ENCODE measurements around the gene RNFT2.
"Not testable (repeated sequence)": the region's sequence is repeated elsewhere in the genome, so short reads cannot be mapped to it uniquely, and the experiment has no call there.

The RNFT2 gene

GRCh38 chr12:116779597-116779996 lies 41.5 kb downstream of the RNFT2 start:
- no peak overlapping the region for H3K4me3 ChIP-seq (ENCODE audit: low read depth, low read length)
- no peak for DNase-seq (ENCODE audit: low read depth)

DNA sequence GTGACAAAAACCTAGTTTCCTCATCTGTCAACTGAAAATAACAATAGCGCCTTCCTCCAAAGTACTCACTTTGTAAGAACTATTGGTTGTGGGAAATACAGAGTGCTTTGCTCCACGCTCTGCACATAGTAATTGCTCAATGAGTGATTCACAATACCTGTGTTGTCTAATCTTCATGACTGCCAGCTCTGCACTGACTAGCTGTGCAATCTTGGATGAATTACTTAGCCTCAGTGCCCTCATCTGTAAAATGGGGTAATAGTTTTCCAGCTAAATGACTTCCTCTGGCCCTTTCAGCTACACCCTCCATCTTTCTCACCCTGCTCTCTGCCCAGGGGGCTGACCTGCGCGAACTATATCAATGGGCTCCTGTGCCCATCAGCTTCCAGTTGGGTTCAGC lies 42.8 kb downstream of the RNFT2 start:
- H3K4me3 ChIP-seq (ENCODE audit: low read depth, low read length) = no peak overlapping the region
- no peak for DNase-seq (ENCODE audit: low read depth)

DNA sequence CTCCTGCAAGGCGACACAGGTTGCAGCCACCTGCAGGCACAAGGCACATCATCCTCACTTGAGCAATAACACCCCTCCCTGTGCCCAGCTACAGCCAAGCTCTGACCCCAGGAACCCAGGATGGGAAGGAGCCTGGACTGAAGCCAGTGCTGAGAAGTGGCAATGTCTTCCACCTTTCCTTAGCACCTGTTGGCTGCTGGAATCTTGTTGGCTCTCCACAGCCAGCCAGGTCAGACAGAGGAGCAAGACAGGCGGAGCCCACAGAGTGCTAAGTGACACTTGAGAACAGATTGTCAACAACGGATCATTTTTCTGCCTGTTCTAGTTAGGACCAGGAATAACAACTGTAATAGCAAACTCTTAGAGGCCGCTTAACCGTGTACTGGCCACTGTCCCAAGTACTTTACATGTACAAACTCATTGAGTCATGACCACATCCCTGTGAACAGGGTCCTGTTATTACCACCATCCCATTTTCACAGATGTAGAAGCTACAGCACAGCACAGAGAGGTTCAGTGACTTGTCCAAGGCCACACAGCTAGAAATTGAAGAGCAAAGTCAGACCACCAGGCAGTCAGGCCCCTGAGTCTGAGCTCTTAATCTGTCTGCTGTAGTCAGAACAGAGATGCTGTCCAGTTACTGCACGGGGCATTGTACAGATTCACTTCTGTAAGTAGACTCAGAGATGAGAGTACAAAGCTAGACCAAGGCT lies 45.6 kb downstream of the RNFT2 start:
- DNase-seq (ENCODE audit: low read depth) = no peak
- no peak overlapping the region for H3K4me3 ChIP-seq (ENCODE audit: low read depth, low read length)

DNA sequence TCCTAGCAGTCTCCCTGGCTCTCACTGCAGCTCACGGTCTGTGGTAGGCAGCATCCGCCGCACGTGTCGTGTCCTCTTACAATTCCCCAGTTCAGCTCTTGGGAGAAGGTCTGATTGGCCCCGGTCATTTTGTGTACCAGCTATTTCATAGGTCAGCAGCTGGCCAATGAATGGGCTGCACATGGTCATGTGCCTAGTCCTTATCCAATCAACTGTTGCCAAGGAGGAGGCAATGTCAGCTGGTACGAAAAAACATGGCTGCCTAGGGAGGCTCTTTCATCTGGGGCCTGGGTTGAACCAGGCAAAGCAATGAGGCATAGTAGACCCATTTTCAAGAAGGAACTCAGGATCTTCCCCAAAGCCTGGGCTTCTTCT lies 46.1 kb downstream of the RNFT2 start:
- no peak for DNase-seq (ENCODE audit: low read depth)
- no peak overlapping the region for H3K4me3 ChIP-seq (ENCODE audit: low read depth, low read length)

DNA sequence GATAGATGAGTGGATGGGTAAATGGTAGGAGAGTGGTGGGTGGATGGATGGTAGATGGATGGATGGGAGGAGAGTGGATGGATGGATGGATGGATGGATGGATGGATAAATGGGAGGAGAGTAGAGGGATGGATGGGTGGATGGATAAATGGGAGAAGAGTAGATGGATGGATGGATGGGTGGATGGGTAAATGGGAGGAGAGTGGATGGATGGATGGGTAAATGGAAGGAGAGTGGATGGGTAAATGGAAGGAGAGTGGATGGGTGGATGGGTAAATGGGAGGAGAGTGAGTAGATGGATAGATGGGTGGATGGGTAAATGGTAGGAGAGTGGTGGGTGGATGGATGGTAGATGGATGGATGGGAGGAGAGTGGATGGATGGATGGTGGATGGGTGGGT lies 51.4 kb downstream of the RNFT2 start:
- not testable (repeated sequence) for H3K4me3 ChIP-seq (ENCODE audit: low read depth, low read length); DNase-seq (ENCODE audit: low read depth)

DNA sequence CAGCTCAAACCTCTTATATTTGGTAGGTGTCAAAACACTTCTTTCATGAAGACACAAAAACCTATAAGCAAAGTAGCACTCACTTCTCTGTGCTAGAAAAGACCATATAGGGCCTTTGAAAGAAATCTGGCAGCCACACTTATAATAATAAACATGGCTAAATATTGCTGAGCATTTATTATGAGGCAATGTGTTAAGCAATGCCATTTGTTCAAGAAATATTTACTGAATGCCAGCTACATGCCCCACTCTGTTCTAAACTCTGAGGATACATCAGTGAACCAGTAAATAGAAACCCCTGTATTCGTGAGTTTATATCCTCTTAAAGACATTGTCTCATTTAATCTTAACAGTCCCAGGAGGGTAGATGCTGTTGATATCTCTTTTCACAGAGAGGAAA lies 52.0 kb downstream of the RNFT2 start:
- DNase-seq (ENCODE audit: low read depth) = no peak
- no peak overlapping the region for H3K4me3 ChIP-seq (ENCODE audit: low read depth, low read length)

DNA sequence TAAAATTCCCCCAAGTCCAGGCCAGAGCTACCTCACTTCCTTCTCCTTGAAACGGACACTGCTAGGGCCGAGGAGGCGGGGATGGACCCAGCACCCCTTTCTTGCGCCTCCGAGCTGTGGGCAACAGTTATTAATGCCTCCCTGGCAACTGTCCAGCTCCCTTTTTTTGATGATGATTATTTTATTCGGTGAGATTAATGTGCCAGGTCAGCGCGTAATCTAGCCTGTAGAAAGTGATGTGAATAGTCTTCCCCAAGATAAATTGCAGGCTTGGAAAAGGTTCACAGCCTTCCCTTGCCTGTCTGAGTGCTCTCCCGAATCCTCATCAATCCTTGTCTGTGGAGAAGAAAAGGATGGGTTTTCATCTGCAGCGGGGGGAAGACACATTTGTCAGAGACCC lies 54.3 kb downstream of the RNFT2 start:
- H3K4me3 ChIP-seq (ENCODE audit: low read depth, low read length) = no peak overlapping the region
- DNase-seq (ENCODE audit: low read depth) = no peak

DNA sequence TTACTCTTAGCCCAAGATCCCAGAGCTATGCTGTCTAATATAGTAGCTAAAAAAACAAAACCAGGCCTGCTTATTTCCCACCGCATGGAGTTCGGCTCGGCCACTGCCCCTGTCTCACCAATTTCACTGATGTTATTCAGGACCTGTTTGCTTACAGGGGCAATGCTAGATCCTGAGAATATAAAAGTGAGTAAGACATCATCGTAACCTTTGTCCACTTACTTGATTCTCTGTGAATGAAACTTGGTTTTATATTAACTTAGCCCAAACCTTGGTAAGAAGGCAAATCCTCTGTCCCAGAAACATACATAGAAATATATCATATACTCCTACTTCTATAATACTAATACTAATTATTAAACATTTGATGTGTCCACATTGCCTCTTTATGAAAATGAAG lies 56.6 kb downstream of the RNFT2 start:
- no peak for DNase-seq (ENCODE audit: low read depth)

DNA sequence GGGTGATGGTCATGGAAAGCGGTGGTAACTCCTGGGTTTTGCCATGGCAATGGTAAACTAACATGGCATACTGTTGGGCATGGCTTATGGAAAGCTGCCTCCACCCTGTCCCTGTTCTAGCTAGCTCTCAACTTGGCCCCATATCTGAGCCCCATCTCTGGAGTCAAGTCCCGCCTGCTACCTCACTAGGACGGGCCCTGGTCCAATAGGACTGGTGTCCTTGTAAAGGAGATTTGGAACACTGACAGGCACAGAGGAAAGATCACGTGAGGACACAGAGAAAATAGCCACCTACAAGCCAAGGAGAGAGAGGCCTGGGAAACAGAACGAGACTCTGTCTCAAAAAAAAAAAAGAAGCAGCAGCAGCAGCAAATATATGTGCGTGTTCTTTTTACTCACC lies 59.8 kb downstream of the RNFT2 start:
- H3K4me3 ChIP-seq (ENCODE audit: low read depth, low read length) = no peak overlapping the region
- DNase-seq (ENCODE audit: low read depth) = no peak

More for the DNA sequence above, 56.6 kb downstream of the RNFT2 start:
- no peak overlapping the region for H3K4me3 ChIP-seq (ENCODE audit: low read depth, low read length)

DNA sequence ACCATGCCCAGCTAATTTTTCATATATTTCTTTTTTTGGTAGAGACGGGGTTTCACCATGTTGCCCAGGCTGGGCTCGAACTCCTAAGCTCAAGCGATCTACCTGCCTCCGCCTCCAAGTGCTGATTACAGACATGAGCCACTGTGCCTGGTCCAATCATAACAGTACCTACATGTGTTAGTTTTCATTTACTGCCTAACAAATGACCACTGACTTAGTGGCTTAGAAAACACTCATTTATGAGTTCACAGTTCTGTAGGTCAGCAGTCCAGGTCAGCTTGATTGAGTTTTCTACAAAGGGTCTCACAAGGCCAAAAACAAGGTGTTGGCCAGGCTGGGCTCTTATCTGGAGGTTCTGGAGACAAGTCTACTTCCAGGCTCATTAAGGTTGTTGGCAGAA lies 60.6 kb downstream of the RNFT2 start:
- no peak for DNase-seq (ENCODE audit: low read depth)
- no peak overlapping the region for H3K4me3 ChIP-seq (ENCODE audit: low read depth, low read length)

DNA sequence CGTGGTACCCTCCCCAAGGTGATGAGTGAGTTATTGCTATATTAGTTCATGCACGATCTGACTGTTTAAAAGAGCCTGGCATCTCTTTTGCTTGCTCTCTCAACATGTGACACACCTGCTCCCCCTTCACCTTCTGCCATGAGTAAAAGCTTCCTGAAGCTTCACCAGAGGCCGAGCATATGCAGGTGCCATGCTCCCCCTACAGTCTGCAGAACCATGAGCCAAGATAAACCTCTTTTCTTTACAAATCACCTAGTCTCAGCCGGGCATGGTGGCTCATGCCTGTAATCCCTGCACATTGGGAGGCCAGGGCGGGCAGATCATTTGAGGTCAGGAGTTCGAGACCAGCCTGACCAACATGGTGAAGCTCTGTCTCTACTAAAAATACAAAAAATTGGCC lies 61.8 kb downstream of the RNFT2 start:
- DNase-seq (ENCODE audit: low read depth) = no peak
- H3K4me3 ChIP-seq (ENCODE audit: low read depth, low read length) = no peak overlapping the region

GRCh38 chr12:116800918-116801317 lies 62.8 kb downstream of the RNFT2 start:
- H3K4me3 ChIP-seq (ENCODE audit: low read depth, low read length) = no peak overlapping the region
- no peak for DNase-seq (ENCODE audit: low read depth)

- no peak for DNase-seq (ENCODE audit: low read depth)
- no peak overlapping the region for H3K4me3 ChIP-seq (ENCODE audit: low read depth, low read length)
These were observed 63.9 kb downstream of the RNFT2 start for GRCh38 chr12:116802018-116802417.

GRCh38 chr12:116803013-116803736 lies 65.1 kb downstream of the RNFT2 start:
- no peak overlapping the region for H3K4me3 ChIP-seq (ENCODE audit: low read depth, low read length)
- no peak for DNase-seq (ENCODE audit: low read depth)

GRCh38 chr12:116804051-116804450 lies 65.9 kb downstream of the RNFT2 start:
- no peak for DNase-seq (ENCODE audit: low read depth)
- no peak overlapping the region for H3K4me3 ChIP-seq (ENCODE audit: low read depth, low read length)

DNA sequence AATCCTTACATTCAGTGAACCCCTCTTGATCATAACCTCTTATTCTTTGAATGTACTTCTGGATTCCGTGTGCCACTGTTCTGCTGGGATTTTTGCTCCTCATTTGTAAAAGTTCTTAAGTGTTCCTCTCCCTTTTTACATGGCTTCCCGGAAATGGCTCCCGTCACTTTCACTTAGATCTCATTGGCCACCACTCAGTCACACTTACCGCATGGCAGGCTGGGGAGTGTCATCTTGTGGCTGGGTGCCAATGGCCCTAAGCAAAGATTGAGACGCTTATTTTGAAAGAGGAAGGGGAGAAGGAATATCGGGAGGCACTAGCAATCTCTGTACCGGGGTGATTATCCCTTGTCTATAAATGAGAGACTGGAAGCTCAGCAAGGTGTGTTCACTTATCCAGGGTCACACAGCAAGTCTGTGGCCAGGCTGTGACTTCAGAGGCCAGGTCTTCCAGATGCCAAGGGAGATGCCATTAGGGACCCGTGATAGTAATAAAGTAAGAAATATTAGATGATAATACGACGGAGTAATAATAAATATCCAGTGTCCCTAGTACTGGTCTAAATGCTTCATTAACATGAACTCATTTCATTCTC lies 68.8 kb downstream of the RNFT2 start:
- DNase-seq (ENCODE audit: low read depth) = no peak
- H3K4me3 ChIP-seq (ENCODE audit: low read depth, low read length) = no peak overlapping the region

DNA sequence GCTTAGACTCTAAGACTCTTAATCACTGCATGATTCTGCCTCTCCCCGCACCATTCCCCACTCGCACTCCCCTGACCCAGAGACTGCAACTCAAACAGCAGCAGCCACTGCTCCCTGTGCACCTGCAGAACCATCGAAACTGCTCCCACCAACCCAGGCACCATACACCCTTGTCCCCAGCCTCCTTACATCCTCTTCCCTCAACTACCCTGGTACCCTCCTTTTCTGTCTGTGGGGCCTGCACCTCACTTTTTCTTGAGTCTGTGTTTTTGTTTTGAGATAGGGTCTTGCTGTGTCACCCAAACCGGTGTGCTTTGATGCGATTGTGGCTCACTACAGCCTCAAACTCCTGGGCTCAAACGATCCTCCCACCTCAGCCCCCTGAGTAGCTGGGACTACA lies 69.4 kb downstream of the RNFT2 start:
- H3K4me3 ChIP-seq (ENCODE audit: low read depth, low read length) = no peak overlapping the region
- no peak for DNase-seq (ENCODE audit: low read depth)

GRCh38 chr12:116808113-116809105 lies 70.3 kb downstream of the RNFT2 start:
- no peak for DNase-seq (ENCODE audit: low read depth)
- no peak overlapping the region for H3K4me3 ChIP-seq (ENCODE audit: low read depth, low read length)

DNA sequence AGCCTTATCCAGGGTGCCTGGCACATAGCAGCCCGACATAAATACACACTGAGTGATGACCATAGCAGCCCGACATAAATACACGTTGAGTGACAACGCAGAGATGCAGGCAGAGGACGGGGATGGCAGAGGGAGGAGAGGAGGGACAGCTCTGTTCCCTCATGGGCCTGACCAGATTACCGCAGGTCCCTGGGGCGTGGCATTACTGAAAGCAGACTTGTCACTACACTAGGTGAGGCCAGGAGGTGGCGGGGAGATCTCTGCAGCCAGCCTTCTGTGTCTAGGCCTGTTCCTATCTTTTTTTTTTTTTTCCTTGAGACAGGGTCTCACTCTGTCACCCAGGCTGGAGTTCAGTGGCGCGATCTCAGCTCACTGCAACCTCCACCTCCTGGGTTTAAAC lies 74.1 kb downstream of the RNFT2 start:
- H3K4me3 ChIP-seq (ENCODE audit: low read depth, low read length) = no peak overlapping the region
- no peak for DNase-seq (ENCODE audit: low read depth)

Measured in skeletal muscle cell (primary cell).